PC-3 (cell line): ENCODE data around the gene MRC2.

Experiments
- EZH2 ChIP-seq: fragments of 300-600 bp; sonication (generic); IDR thresholded peaks from one replicate; pipeline ENCODE4 v1.6.1; 2017; ENCODE audit warnings: antibody characterized with exemption, mild to moderate bottlenecking, low read length; ENCODE audit not compliant: unreplicated experiment
- TF ChIP-seq, protein P1 (sequence below): fragments of 300-600 bp; sonication (generic); conservative IDR thresholded peaks from 2 replicates; pipeline ENCODE4 v1.5.1; 2017; ENCODE audit warnings: antibody characterized with exemption, low read depth, mild to moderate bottlenecking, low read length

DNA sequence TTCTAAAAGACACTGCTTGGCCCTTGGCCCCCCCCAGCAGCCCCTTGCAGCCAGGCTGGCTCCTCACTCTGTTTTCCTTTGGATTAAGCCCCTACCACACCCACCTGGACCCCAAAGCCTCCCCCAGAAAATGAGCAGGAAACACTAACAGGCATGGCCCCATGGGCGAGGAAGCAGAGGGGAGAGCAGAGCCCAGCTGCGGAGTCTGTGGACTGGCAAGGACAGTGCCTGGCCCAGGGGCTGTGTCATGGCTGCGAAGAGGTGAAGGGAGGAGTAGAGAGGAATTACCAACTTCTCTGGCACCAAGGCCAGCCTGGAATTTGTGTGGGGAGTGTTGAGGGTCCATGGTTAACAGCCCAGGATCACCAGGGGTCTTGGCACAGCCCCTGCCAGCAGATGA is 47.4 kb downstream of the MRC2 start:
- TF ChIP-seq, protein P1, sequence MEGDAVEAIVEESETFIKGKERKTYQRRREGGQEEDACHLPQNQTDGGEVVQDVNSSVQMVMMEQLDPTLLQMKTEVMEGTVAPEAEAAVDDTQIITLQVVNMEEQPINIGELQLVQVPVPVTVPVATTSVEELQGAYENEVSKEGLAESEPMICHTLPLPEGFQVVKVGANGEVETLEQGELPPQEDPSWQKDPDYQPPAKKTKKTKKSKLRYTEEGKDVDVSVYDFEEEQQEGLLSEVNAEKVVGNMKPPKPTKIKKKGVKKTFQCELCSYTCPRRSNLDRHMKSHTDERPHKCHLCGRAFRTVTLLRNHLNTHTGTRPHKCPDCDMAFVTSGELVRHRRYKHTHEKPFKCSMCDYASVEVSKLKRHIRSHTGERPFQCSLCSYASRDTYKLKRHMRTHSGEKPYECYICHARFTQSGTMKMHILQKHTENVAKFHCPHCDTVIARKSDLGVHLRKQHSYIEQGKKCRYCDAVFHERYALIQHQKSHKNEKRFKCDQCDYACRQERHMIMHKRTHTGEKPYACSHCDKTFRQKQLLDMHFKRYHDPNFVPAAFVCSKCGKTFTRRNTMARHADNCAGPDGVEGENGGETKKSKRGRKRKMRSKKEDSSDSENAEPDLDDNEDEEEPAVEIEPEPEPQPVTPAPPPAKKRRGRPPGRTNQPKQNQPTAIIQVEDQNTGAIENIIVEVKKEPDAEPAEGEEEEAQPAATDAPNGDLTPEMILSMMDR = no peak
- TF ChIP-seq EZH2 = no peak
